ENCODE results near the gene BBOX1. TPM values are rescaled to one million over a fixed set of nuclear protein-coding genes. Genes with fewer than 3 reads are reported as not detected.

Gene BBOX1
- total and polyA plus RNA-seq, 4 donors = 2.8 to 18.4 (median 9.0) TPM

DNA sequence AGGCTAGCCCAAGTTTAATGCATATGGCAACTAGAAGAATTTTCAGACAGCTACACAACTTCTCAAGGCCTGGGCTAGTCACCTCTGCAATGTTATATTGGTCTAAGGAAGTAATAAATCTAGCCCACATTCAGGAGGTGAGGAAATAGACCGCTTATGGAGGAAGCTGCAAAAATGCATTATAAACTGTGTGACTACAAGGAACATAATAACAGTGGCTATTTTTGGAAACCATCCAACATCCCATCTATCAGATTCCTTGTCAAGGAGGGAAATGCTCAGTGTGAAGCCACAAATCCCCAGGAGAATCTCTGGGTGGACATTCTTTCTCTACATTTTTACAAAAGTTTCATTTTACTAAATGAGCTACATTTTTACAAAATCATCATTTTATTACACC lies 76.1 kb downstream of the BBOX1 start:
- H3K9me3 ChIP-seq (ENCODE audit: control insufficient read depth in 4 of 4, low read length in 3 of 4) = no peaks in the 10 kb centered on the region

GRCh38 chr11:27118371-27118770 lies 77.8 kb downstream of the BBOX1 start:
- Histone ChIP-seq H3K9me3 (ENCODE audit: control insufficient read depth in 4 of 4, low read length in 3 of 4) (no peaks in the 10 kb centered on the region), H3K9ac (ENCODE audit: low read depth in 1 of 2, low read length in 2 of 2) (no peak overlapping the region), H3K36me3 (ENCODE audit: control insufficient read depth in 4 of 4, insufficient read depth in 3 of 4, low read depth in 1 of 4, low read length in 3 of 4) (peaks cover 0 to 5% (median 3%) of the 10 kb centered on the region in 4 donors), H3K27ac (ENCODE audit: low read depth in 1 of 2, low read length in 2 of 2) (no peak overlapping the region), H3K4me1 (ENCODE audit: control insufficient read depth in 4 of 4, insufficient read depth in 4 of 4, low read length in 3 of 4) (peaks cover 0 to 6% (median 0%) of the 10 kb centered on the region in 4 donors), H3K27me3 (ENCODE audit: control insufficient read depth in 4 of 4, insufficient read depth in 4 of 4, low read length in 3 of 4) (no peaks in the 10 kb centered on the region), H3K4me3 (ENCODE audit: low read depth in 1 of 3, low read length in 3 of 3) (no peak overlapping the region)
- TF ChIP-seq TAF1 (conservative IDR thresholded peaks at IDR 0.05) = no peak
- no peak for TF ChIP-seq SP1 (IDR thresholded peaks at IDR 0.05)
- no peak for TF ChIP-seq CTCF (IDR thresholded peaks at IDR 0.05; ENCODE audit: low read depth, low read length, missing input control)
- no peak for TF ChIP-seq YY1 (IDR thresholded peaks at IDR 0.05)
- no peak for TF ChIP-seq JUND (IDR thresholded peaks at IDR 0.05)
- TF ChIP-seq MAX (IDR thresholded peaks at IDR 0.05) = no peak
- TF ChIP-seq HNF4A (conservative IDR thresholded peaks at IDR 0.05) = no peak
- no peak for TF ChIP-seq RAD21 (IDR thresholded peaks at IDR 0.05)
- no peak for TF ChIP-seq FOXA1 (IDR thresholded peaks at IDR 0.05)
- TF ChIP-seq, protein P1, sequence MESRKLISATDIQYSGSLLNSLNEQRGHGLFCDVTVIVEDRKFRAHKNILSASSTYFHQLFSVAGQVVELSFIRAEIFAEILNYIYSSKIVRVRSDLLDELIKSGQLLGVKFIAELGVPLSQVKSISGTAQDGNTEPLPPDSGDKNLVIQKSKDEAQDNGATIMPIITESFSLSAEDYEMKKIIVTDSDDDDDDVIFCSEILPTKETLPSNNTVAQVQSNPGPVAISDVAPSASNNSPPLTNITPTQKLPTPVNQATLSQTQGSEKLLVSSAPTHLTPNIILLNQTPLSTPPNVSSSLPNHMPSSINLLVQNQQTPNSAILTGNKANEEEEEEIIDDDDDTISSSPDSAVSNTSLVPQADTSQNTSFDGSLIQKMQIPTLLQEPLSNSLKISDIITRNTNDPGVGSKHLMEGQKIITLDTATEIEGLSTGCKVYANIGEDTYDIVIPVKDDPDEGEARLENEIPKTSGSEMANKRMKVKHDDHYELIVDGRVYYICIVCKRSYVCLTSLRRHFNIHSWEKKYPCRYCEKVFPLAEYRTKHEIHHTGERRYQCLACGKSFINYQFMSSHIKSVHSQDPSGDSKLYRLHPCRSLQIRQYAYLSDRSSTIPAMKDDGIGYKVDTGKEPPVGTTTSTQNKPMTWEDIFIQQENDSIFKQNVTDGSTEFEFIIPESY (IDR thresholded peaks at IDR 0.05) = no peak
- WGBS = 88% methylated on average over 2 of the region's 2 CpGs
- DNase-seq (ENCODE audit: low spot score) = no peak

More for the DNA sequence above, 76.1 kb downstream of the BBOX1 start:
- H3K9ac ChIP-seq (ENCODE audit: low read depth in 1 of 2, low read length in 2 of 2) = no peak overlapping the region
- H3K27ac ChIP-seq (ENCODE audit: low read depth in 1 of 2, low read length in 2 of 2) = no peak overlapping the region
- H3K4me3 ChIP-seq (ENCODE audit: low read depth in 1 of 3, low read length in 3 of 3) = no peak overlapping the region
- TF ChIP-seq RAD21 (IDR thresholded peaks at IDR 0.05) = no peak
- no peak for TF ChIP-seq FOXA2 (IDR thresholded peaks at IDR 0.05)
- no peak for TF ChIP-seq HNF4G (IDR thresholded peaks at IDR 0.05)
- TF ChIP-seq NR2F2 (IDR thresholded peaks at IDR 0.05) = no peak
- TF ChIP-seq FOXA1 (IDR thresholded peaks at IDR 0.05) = no peak
- no peak for TF ChIP-seq CTCF (IDR thresholded peaks at IDR 0.05; ENCODE audit: low read depth, low read length, missing input control)
- no peak for TF ChIP-seq SP1 (IDR thresholded peaks at IDR 0.05)
- no peak for DNase-seq (ENCODE audit: low spot score)
- H3K36me3 ChIP-seq (ENCODE audit: control insufficient read depth in 4 of 4, insufficient read depth in 3 of 4, low read depth in 1 of 4, low read length in 3 of 4) = peaks cover 0 to 5% (median 3%) of the 10 kb centered on the region in 4 donors
- peaks cover 0 to 6% (median 0%) of the 10 kb centered on the region in 4 donors for H3K4me1 ChIP-seq (ENCODE audit: control insufficient read depth in 4 of 4, insufficient read depth in 4 of 4, low read length in 3 of 4)
- WGBS = 70% methylated on average over 1 of the region's 1 CpG
- H3K27me3 ChIP-seq (ENCODE audit: control insufficient read depth in 4 of 4, insufficient read depth in 4 of 4, low read length in 3 of 4) = no peaks in the 10 kb centered on the region

Measured in liver (tissue), 9 donors.